Eye (tissue), 1 donor: ENCODE data around the gene DUSP16.
"Not testable (repeated sequence)": the region's sequence is repeated elsewhere in the genome, so short reads cannot be mapped to it uniquely, and the experiment has no call there.

Experiments
- DNase-seq: peaks from one replicate; pipeline ENCODE4 v3.0.0-alpha.2; 2015

DUSP16 gene

DNA sequence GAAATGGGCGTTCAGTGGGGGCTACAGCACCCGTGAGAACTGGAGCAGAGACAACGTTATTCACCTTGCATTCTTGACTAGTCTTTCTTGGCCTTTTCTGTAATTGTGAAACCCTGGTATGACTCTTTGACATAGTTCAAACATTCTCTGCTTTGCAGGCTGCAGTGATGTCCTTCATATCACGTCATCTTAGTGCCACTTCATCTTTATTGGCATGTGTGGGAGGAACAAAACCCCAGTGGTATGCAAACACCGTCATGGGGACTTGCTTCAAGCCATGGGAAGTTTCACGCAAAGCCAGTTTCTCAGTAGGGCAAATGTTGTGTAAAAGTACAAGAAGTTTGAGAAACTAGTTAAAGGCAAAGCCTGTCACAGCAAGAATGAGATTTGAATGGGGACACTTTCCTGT is 20.2 kb upstream of the DUSP16 start:
- DNase-seq = no peak

DNA sequence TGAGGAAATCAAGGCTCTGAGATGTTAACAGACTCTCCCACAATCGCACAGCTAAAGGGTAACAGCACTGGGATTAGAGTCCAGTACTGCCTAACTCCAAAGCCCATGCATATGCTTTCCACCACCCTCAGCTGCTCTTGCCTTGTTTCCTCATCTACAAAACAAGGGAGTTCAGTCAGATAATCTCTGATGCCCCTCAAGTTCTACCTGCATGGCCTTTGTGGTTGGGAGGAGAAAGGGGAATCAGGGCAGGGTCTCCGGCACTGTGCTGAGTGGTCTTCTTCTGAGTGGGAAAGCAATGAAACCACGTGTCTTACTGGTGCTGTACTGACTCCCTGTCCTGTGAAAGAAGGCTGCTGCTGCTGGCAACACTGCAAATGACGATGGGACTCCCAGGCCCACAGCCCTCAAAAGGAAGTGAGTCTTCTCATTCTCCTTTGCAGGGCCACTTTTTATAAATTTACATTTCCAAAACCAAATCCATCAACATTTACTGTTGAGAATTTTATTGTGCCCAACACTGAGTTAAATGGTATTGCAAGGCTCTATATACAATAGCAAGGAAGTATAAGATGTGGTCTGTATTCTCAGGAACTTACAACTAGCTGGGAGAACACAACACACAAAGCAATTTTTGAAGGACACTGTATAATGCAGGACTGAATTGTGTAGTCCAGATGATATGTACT is 19.7 kb upstream of the DUSP16 start:
- no peak for DNase-seq

DNA sequence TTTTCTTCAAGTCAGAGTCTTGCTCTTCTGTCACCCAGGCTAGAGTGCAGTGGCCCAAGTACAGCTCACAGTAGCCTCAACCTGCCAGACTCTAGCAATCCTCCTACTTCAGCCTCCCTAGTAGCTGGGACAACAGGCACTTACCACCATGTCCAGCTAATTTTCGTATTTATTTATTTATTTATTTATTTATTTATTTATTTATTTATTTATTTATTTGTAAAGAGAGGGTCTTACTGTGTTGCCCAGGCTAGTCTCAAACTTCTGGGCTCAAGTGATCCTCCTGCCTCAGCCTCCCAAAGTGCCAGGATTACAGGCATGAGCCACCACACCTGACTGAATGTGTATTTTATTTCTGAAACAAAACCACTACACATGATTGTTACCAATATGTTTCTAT is 18.1 kb upstream of the DUSP16 start:
- DNase-seq = not testable (repeated sequence)

DNA sequence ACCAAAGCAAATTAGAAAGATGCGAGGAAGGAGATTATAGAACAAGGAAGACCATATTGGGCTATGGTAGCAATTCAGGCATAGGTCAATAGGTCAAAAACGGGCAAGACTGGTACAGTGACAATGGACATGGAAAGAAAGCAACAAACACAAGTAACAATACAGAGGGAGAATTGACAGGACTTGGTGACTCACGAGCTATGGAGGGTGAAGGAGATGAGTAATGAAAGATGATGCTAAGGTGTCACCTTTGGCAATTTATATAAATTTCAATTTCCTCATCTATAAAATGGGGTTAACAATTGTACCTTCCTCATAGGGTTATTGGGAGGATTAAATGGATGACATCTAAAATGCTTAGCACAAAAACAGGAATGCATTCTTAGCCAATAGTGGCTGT is 15.1 kb upstream of the DUSP16 start:
- DNase-seq = no peak

DNA sequence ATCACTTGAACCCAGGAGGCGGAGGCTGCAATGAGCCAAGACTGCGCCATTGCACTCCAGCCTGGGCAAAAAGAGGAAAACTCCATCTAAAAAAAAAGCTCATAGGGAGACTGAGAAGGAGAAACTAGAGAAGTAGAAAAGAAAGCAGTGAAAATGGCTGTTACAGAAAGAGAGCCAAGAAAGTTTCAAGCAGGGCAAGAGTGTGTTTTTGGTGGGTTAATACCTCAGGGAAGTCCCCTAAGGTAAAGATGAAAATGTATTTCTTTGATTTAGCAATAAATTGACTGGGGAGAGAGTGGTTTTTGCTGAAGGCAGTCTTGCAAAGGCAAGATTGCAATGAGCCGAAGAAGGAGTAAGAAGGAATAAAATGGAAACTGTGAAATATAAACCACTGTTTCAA is 10.0 kb upstream of the DUSP16 start:
- DNase-seq = no peak

DNA sequence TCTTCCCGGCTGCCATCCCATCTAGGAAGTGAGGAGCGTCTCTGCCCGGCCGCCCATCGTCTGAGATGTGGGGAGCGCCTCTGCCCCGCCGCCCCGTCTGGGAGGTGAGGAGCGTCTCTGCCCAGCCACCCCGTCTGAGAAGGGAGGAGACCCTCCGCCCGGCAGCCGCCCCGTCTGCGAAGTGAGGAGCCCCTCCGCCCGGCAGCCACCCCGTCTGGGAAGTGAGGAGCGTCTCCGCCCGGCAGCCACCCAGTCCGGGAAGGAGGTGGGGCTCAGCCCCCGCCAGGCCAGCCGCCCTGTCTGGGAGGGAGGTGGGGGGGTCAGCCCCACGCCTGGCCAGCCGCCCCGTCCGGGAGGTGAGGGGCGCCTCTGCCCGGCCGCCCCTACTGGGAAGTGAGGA is 3.3 kb upstream of the DUSP16 start:
- not testable (repeated sequence) for DNase-seq

DNA sequence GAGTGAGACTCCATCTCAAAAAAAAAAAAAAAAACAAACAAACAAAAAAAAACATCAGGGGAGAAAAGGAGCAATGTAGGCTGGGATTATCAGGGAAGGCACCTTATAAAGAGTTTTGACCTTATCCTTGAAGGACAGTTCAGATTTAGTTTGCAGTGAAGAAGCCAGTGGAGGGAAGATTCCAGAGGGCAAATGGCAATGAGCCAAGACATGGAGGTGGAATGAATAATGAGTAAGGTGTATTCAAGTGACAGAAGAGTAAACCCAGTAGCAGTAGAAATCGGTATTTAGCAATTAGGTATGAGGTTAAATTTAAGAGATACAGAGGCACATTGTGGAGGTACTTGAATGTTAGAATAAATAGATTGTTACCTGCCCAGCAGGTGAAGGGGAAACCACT is 2.2 kb upstream of the DUSP16 start:
- no peak for DNase-seq

DNA sequence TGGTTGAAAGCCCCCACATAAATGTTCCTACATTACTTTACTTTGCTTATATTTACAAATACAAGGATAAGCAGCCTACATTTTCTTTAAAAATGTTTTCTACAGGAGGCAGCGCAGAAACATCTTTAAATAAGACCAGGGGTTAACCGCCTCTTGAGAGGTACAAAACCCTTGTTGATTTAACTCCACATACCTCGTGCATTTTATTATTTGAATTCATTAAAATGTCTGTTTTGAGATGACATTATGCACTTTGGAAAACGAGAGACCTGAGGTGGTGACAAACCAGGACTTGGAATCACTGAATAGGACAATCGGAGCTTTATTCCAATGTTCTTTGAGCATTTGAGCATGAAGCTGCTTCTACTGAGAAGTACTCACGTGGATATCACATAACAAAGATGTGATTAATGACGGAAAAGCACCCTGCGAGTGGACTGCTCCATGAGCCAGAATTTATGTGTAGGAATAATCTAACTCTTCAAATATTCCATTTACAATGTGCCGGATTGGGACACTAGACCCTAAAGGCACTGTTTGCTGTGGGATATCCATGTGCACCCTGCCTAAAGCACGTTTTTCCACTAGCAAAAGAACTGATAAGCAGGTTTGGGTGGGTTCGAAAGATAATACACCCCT is 746 bp upstream of the DUSP16 start:
- DNase-seq = peak; percentile 68

DNA sequence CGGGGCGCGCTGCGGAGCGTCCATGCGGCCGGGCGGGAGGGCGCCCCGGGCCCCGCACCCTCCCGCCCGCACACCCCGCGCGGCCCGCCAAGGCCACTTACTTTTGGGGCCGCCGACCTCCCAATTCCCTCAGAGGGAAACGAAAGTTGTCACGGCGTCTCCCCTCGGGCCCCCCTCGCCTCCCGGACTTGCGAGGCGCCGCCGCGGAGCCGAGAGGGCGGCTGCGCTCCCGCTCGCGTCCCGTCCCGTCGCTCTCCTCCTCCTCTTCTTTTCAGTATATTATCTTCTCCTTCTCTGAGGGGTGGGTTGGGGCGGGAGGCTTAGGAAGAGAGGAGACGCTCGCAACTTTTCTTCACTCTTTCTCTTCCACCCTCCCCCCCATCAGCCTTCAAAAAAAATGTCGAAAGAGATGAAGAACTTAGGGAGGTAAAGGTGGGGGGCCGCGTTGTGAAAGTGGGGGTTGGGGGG is 613 bp downstream of the DUSP16 start:
- DNase-seq = peak; percentile 80

DNA sequence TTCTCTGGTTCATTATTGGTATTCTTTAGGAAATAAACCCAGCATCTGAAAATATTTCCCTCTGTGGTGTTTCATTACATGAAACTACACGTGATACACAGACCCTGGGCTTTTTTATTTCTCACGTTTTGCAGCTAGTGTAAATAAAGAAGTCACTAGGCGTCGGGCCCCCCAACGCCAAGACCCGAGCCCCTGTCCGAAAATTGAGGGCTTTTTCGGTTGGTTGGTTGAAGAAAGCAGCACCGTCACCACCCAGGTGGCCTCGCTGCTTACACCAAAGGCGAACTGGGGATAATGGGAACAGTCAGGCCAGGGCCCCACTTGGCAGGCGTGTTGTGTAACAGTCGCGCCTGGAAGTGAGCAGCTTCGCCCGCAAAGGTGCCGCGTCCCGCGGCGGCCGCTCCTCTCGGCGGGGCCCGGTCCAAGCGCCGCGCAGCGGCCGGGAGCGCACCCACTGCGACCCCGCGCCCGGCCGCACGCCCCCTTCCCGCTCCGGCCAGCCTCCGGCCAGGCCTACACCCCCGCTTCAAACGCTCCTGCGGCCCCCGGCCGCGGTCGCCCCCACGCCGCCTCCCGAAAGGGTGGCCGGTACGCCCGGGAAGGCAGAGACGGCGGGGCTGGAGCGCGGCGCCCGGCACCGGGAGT is 1.2 kb downstream of the DUSP16 start:
- peak; percentile 83 for DNase-seq

DNA sequence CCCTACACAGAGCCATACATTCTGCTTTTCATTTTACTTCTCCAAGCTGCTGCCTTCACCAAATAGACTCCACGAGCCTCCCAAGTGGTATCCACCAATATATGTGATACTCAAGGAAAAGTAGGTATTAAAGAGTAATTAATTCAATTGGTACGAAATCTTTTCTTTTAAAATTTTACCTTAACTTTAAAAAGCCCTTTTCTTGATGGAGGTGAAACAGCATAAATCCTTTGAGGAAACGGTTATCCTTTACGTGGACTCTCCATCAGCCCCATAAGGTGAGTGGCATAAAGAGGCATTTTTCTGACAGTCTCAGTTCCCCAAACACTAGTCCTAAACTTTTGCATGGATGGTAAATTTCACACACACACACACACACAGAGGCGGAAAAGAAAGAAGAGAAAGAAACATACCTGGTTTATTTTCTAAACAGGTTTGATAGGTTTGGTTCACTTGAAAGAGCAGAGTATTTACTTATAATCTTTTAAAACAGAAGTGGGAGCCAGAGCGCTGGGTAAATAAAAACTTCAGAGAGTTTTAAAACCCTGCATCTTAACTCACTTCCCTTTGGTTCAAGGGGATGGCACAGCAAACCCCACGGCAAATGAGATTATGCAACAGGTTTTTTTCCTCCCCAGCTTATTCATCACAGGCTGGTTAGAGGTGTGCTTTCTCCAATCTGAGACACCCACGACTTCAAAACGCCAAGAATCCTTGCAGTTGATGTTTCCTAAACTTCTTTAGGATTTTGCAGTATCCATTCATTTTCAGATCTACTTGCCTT is 1.9 kb downstream of the DUSP16 start:
- peak; percentile 82 for DNase-seq

DNA sequence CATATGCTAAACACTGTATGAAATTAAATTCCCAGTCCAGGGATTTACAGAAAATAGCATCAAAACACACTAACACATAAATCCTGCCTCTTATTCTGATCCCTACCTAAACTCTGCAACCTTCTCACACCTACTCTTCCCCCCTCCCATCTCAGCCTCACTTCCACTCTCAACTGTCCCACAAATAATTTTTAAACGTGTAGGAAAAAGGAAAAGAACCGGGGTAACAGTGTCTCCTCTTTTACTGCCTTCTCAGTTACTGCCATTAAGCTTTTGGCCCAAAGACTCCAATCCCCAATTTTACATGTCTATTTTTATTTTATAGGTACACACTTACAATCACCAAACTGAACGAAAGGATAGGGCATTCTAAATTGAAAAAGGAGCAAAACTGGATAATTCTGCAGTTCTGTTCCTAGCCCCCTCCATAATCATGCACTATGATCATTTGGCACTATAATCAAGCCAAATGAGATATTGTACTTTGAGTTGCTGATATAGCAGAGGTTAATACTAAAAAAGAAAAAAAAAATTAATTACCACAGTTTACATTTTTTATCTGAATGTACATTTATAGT is 2.9 kb downstream of the DUSP16 start:
- no peak for DNase-seq

DNA sequence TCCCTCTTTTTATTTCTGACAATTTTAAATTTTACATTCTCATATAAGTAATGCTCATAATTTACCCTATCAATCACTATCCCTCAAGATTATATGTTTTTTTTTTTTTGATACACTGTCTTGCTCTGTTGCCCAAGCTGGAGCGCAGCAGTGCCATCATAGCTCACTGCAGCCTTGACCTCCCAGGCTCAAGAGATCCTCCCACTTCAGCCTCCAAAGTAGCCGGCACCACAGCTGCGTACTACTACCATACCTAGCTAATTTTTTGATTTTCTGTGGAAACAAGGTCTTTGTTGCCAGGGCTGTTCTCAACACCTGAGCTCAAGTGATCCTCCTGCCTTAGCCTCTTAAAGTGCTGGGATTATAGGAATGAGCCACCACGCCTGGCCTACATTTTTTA is 4.4 kb downstream of the DUSP16 start:
- DNase-seq = no peak

DNA sequence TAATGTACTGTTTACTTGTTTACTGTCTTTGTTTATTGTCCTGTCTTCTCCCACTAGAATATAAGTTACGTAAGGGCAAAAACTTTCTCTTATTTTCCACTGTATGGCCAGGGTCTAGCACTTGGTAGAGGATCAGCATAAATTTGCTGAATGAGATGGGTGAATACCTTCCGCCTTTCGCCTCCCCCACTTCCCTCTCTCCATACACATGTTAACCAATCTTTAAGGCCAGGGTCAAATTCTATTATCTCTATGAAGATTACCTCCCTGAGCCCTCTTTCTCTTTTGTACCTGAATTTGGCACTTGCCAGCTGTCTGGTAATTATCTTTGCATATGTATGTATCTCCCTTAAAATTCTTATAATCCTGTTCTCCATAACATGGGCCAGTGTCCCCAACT is 4.9 kb downstream of the DUSP16 start:
- no peak for DNase-seq

DNA sequence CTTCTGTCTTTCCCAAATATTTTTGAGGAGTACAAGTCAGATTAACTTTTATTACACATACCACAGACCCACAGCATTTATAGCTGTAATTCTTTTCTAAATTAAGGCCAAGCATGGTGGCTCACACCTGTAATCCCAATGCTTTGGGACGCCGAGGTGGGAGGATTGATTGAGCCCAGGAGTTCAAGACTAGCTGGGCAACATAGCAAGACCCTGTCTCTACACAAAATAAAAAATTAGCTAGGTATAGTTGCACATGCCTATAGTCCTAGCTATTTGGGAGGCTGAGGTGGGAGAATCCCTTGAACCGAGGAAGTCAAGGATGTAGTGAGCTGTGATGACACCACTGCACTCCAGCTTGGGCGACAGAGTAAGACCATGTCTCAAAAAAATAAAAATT is 7.0 kb downstream of the DUSP16 start:
- no peak for DNase-seq

DNA sequence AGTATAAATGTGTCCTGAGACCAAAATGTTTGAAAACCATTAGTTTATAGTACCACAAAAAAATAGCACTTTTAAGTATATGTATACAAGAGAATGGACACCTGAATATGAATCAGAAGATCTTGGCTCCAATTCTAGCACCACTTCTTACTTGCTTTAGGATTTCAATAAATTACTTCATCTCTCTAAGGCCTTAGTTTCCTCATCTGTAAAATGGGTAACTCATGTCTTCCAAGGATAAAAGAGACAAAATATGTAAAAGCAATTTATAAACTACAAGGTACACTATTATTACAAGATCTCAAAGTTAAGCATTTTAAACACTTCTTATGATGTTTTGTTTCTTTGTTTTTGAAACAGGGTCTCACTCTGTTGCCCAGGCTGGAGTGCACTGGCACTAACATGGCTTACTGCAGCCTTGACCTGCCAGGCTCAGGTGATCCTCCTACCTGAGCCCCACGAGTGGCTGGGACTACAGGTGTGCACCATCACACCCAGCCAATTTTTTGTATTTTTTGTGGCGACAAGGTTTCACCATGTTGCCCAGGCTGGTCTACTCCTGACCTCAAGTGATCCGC is 9.4 kb downstream of the DUSP16 start:
- DNase-seq = no peak

DNA sequence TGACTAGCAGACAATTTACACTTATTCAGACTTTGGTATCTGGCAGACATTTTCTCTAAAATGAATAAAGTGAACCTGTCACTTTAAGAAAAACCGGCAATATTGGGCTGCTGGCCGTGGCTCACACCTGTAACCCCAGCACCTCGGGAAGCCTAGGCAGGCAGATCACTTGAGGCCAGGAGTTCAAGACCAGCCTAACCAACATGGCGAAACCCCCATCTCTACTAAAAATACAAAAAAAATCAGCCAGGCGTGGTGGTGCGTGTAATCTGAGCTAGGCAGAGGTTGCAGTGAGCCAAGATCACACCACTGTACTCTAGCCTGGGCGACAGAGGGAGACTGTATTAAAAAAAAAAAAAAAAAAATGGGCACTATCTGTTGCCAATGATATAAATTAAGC is 11.5 kb downstream of the DUSP16 start:
- DNase-seq = no peak

DNA sequence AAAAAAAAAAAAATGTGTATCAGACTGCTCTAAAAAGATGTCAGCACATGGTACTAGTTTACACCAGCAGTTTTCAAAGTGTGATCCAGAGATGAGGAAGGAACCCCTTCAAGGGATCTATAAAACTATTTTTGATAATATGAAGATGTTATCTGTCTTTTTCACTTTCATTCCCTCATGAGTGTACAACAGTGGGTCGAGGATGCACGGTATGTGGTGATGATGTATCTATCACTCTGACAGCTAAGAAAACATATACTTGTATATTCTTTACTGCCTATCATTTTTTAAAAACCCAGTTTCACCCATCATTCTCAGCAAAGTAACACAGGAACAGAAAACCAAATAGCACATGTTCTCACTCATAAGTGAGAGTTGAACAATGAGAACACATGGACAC is 12.4 kb downstream of the DUSP16 start:
- no peak for DNase-seq

DNA sequence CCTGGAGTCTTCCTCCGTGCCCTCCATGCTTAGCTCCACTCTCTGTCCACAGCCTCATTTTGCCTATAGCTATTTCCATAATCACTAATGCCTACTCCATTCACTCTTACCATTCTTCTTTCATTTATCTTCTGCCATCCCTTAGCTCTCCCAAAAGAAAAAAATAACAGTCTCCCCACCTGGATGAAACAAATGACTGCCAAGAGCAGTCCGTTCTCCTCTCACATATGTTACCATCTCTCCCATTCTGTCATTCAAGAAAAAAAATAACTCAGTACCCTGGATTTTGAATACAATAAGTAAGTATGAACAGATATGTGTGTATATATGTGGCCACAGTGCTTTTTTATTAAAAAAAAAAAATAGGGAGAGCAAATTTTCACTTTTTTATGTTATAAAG is 13.2 kb downstream of the DUSP16 start:
- no peak for DNase-seq

DNA sequence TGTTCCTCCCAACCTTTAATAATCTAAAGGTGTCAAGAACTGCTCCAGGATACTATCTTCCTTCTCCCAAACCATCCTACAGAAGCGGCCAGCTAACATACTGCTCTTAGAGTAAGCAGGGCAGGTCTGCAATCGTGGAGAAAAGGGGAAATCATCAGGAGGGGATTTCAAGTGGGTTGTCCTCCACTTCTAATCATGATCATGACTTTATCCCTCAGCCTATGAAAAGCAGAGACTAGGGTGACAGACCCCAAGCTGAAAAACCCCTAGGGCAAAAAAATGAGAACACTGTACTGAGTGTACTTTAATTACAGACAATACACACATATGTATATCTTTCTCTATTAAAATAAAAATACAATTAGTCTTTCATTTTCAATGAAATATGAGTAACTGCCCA is 13.9 kb downstream of the DUSP16 start:
- DNase-seq = no peak

DNA sequence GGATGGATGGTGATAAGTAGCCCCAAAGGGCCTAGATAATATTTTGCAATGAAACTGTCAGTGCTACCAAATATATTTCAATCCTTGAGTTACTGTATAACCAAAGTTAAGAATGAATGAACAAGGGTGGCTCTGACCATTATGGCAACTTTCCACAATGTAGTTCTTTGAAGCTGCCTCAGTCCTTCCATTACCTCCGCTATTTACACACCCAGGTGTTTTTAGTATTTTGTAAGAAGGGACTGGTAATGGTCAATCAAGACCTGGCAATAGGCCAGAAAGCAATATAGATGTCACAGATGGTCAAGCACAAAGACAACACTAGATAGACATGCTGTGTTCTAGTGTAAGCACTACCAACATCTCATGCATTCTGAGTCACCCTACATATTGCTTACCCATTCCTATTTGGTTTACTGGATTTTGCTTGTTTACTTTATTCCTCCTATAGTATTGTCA is 16.3 kb downstream of the DUSP16 start:
- no peak for DNase-seq

DNA sequence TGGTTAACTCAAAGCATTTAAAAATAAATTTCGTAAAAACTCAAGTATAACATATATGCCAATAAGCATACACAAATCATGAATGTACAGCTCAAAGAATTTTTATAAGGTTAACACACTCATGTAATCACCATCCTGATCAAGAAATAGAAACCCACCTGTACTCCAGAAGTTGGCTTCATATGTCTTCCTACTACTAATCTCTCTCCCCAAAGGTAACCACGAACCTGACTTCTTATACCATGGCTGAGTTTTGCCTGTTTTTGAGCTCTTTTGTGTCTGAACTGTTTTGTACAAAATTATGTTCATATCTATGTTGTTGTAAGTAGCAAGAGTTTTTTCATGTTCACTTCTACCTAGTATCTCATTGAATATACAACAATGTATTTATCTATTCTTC is 18.7 kb downstream of the DUSP16 start:
- DNase-seq = no peak

DNA sequence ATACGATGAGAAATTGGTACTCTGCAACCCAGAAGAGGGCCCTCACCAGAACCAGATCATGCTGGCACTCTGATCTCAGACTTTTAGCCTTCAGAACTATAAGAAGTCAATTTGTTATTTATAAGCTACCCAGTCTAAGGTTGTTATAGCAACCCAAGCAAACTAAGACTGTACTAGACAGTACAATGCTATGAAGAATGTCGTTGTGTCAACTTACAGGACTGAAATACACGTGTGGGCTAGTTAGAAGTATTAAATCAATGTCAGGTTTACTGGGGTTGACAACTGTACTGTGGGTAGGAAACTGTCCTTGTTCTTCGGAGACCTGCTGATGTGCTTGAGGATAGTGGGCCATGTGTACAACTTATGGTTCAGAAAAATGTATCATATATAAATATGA is 19.7 kb downstream of the DUSP16 start:
- no peak for DNase-seq
